ENCODE measurements around the gene PKNOX1.
"Not testable (repeated sequence)": the region's sequence is repeated elsewhere in the genome, so short reads cannot be mapped to it uniquely, and the experiment has no call there.

PKNOX1 gene

DNA sequence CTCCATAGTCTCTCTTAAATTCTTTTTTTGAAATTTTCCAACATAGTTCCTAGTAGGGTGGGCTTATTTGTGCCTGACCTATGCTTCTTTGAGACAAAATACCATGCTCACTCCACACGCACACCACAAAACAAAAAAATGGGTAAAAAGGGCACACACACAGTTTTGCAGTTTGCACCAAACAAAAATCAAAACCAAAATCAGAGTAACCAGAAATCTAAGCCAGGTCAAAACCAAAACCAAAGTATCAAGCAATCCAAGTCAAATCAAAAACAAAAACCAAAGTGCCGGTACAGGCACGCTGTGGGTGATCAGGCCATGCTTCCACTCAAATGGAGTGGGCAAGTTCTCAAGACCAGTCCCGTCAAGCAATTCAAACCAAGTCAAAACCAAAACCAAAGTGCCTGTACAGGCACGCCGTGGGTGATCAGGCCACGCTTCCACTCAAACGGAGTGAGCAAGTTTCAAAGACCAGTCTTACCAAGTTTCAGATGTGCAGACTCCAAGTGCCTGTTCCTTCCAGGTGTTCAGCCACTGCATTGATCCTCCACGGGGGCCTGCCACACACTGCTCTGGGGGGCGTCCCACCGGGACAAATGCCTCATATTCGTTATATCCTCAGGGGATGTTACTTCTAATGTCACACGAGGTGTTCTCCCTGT lies 25.1 kb upstream of the PKNOX1 start:
- DNase-seq (ENCODE audit: extremely low spot score, insufficient read length, low read depth); FAIRE-seq: not testable (repeated sequence)

DNA sequence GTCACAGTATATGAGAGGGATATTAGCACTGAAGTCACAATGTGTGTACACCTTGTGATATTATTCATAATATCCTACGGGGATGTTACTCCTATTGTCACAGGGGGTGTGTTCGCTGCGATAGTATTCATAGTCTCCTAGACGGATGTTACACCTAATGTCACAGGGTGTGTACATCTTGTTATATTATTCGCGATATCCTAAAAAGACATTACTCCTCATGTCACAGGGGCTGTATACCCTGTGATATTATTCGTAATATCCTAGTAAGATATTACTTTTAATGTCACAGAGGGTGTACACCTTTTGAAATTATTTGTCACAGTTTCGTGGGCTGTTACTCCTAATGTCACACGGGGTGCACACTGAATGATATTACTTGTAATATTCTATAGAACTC lies 23.2 kb upstream of the PKNOX1 start:
- FAIRE-seq; DNase-seq (ENCODE audit: extremely low spot score, insufficient read length, low read depth): not testable (repeated sequence)

- FAIRE-seq (no peak), DNase-seq (ENCODE audit: extremely low spot score, insufficient read length, low read depth) (no peak)
Measured at GRCh38 chr21:42956824-42957630, 17.3 kb upstream of the PKNOX1 start.

GRCh38 chr21:42958122-42958521 lies 16.2 kb upstream of the PKNOX1 start:
- not testable (repeated sequence) for FAIRE-seq; DNase-seq (ENCODE audit: extremely low spot score, insufficient read length, low read depth)

DNA sequence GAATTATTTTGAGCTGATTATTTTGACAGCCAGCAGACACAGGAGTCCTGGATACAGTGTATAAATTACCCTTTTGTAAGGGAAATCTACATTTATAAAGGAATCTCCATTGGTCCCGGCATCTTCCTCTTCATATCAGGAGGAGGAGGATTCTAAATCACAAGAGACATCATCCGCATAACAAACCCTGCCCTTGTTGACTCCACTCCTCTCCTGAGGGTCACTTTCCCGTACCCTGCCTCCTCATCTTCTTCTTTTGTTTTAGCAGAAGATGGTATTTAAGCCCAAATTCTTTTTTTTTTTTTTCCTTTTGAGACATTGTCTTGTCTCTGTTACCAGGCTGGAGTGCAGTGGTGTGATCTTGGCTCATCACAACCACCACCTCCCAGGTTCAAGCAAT lies 14.6 kb upstream of the PKNOX1 start:
- FAIRE-seq (no peak), DNase-seq (ENCODE audit: extremely low spot score, insufficient read length, low read depth) (no peak)

DNA sequence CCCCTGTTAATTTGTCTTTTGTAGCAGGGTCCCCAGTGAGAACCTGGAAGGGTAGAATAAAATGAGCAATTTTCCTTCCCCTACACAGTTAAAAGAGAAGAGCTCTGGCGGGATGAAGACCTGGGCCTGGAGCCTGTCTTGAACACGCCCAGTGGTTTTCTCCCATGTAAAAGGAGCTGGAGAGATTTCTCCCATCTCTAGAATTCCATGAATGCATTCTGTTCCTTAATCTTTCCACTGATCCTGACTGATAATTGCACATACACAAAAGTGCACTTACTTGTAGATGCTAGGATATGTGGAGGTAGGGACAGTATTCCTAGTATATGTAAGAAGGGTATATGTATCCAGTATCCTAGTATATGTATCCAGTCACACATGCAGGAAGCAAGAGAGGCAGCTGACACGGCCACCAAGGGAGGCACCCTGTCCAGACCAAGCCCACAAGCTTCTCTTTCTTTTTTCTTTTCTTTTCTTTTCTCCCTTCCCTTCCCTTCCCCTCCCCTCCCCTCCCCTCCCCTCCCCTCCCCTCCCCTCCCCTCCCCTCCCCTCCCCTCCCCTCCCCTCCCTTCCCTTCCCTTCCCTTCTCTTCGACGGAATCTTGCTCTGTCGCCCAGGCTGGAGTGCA lies 11.9 kb upstream of the PKNOX1 start:
- FAIRE-seq (no peak), DNase-seq (ENCODE audit: extremely low spot score, insufficient read length, low read depth) (no peak)

DNA sequence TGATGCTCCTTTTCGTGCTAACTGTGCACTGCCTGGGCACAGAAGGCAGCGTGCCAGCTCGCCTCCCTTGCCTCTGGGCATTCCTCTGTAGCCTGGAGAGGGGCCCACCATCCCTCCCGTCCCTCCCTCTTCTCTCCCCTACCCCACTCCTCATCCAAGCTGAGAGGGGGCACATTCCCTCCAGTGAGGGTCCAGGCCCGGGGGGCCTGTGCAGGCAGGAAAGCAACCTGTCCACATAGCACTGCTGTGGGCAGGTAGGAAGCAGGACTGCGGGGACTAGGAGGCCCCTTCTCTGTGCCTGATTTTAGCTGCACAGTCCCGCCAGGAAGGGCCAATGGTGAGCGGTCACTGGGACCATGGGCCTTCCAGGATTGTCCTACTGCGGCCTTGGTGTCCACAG lies 10.3 kb upstream of the PKNOX1 start:
- DNase-seq (ENCODE audit: extremely low spot score, insufficient read length, low read depth) = no peak
- FAIRE-seq = no peak

DNA sequence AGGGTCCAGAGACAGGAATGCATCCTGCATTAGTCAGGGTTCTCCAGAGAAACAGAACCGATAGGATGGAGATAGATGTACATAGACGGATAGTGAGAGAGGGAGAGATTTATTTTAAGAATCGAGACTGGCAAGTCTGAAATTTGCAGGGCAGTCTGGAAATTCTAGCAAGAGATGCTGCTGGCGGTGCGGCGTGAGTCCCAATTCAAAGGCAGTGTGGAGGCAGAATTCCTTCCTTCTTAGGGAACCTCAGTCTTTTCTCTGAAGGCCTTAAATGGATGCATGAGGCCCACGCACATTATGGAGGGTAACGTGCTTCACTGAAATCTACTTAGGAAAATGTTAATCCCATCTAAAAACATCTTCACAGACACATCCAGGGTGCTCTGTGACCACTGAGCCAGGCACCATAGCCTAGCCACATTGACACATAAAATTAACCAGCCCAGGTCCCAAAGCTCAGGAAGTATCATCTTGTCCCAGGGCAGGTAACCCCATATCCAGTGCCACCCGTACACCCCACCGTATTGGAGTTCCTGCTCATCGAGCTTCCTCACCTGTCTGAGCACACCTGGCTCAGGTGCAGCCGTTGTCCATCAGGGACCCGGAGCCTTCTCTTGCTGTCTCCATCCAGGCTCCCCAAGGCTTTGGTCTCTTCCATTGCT lies 9.7 kb upstream of the PKNOX1 start:
- no peak for DNase-seq (ENCODE audit: extremely low spot score, insufficient read length, low read depth)
- no peak for FAIRE-seq

GRCh38 chr21:42965211-42965560 lies 9.2 kb upstream of the PKNOX1 start:
- DNase-seq (ENCODE audit: extremely low spot score, insufficient read length, low read depth) (no peak), FAIRE-seq (no peak)

DNA sequence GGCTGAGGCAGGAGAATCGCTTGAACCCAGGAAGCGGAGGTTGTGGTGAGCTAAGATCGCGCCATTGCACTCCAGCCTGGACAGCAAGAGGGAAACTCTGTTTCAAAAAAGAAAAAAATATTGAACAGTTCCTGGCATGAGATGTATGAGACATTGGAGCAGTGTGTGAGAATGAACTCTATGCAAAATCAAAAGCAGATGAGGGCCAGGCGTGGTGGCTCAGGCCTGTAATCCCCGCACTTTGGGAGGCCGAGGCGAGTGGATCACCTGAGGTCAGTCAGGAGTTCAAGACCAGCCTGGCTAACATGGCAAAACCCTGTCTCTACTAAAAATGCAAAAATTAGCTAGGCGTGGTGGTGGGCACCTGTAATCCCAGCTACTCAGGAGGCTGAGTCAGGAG lies 6.7 kb upstream of the PKNOX1 start:
- not testable (repeated sequence) for DNase-seq (ENCODE audit: extremely low spot score, insufficient read length, low read depth); FAIRE-seq

DNA sequence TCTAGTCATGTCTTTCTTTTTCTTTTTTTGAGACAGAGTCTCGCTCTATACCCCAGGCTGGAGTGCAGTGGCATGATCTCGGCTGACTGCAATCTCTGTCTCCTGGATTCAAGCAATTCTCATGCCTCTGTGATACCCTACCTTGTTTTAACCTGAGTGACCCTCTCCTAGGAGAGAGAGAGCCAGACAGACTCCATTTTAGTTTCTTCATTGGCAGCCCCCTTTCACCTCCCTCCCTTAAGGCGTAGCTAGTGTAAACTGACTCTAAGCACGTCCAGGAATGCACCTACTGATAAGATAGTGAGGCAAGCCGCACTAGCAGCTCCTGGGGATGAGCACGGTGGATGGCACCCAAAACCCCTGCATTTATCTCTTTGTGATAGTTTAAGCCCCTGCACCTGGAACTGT lies 5.2 kb upstream of the PKNOX1 start:
- DNase-seq (ENCODE audit: extremely low spot score, insufficient read length, low read depth) = no peak
- FAIRE-seq = no peak

- FAIRE-seq (no peak), DNase-seq (ENCODE audit: extremely low spot score, insufficient read length, low read depth) (no peak)
Measured at GRCh38 chr21:42970946-42971653, 3.3 kb upstream of the PKNOX1 start.

- FAIRE-seq = no peak
Measured at GRCh38 chr21:42971897-42972275, 2.5 kb upstream of the PKNOX1 start.

DNA sequence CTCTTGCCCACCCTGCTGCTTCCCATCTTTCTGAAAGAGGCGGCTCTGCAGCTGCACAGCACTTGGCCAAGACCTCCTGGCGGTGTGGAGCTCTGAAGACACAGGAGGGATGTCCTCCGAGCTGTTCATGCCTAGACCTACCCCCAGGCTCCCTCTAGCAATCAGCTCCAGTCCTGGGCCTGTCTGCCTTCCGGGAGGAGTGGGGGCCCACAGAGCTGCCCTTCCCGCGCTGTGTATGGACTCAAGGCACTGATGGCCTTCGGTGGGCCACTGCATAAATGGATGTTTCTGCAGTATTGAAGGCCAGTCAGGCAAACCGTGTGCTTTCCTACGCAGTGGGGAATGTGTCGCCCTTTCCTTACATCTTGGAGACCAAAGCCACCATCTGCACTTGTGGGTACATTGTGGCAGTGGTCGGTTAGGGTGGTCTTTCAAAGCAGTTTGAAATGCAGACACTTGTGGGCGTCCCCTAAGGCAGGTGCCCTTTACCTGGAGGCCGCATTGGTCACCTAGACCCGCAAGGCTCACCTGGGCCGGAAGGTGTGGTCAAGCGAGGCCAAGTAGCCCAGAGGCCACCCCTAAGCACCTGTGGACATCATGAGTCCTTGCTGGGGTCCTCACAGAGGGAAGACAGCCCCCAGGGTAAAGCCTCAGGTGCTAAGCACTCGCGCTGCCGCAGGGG lies 912 bp upstream of the PKNOX1 start:
- FAIRE-seq = no peak
- peak; percentile 46 for DNase-seq (ENCODE audit: extremely low spot score, insufficient read length, low read depth)

More at GRCh38 chr21:42971897-42972275, 2.5 kb upstream of the PKNOX1 start:
- DNase-seq (ENCODE audit: extremely low spot score, insufficient read length, low read depth) = no peak

- DNase-seq (ENCODE audit: extremely low spot score, insufficient read length, low read depth) = peak; percentile 42
- no peak for FAIRE-seq
Measured at GRCh38 chr21:42974832-42975820, 764 bp downstream of the PKNOX1 start.

DNA sequence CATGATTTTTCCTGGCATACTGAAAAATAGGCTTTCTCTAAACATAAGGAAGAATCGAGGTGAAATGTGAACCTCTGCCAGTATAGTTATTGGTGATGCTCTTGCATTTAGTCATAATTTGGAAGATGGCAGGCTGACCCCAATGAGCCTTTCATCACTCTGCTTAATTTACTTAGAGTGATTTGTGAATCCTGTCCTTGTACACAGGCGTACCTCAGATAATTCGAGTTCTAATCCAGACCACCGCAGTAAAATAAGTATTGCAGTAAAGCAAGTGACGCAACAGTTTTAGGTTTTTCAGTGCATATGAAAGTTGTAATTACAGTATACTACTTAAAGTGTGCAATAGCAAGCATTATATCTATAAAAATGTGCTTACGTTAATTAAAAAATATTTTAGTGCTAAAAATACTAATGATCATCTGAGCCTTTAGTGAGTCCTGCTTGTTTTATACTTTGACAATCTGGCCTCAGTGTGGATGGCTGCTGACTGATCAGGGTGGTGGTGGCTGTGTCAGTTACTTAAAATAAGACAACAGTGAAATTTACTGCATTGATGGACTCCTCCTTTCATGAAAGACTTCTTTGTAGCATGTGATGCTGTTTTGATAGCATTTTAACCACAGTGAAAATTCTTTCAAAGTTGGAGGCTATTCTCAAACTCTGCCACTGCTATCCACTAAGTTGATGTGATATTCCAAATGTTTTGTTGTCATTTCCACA lies 1.7 kb downstream of the PKNOX1 start:
- no peak for DNase-seq (ENCODE audit: extremely low spot score, insufficient read length, low read depth)
- no peak for FAIRE-seq

DNA sequence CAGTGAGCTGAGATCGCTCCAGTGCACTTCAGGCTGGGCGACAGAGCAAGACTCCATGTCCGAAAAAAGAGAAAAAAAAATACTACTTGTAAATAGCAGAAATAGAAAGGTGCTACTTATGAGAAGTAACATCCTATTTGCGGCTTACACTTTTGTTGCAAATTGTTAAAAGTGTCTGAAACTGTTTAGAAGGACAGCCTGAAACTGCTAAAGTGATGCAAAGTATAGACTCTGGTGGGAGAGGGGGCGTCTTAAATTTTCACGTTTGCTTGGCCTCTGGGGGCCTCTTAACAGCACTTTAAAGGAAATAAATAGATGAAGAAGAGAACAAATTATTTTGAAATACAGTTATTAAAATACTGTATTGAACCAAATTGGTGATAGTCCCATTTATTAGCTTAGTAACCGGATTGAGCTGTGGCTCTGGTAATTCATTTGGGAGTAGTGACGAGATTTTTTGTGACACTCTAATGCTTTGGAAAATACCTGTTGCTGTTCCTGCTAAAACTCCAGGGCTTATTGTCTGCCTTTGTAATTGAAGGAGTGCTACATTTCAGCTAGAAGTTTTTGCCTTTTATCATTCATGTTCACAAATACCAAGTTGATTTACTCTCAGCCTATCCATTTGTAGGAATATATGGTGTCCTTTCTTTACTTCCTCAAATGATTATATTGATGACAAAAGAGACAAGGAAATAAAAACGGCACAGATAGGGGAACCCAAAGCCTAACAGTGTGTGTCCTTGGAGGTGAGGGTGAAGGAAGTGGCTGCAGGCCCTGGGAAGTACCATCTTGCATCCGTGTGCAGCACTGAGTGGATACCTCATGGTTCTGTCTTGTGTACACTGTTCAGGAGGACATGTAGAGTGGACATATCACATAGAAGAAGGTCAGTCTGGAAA lies 6.2 kb downstream of the PKNOX1 start:
- DNase-seq (ENCODE audit: extremely low spot score, insufficient read length, low read depth) (no peak), FAIRE-seq (no peak)

All from GM18507 (cell line).